ENCODE measurements around the gene MS4A4E.

DNA sequence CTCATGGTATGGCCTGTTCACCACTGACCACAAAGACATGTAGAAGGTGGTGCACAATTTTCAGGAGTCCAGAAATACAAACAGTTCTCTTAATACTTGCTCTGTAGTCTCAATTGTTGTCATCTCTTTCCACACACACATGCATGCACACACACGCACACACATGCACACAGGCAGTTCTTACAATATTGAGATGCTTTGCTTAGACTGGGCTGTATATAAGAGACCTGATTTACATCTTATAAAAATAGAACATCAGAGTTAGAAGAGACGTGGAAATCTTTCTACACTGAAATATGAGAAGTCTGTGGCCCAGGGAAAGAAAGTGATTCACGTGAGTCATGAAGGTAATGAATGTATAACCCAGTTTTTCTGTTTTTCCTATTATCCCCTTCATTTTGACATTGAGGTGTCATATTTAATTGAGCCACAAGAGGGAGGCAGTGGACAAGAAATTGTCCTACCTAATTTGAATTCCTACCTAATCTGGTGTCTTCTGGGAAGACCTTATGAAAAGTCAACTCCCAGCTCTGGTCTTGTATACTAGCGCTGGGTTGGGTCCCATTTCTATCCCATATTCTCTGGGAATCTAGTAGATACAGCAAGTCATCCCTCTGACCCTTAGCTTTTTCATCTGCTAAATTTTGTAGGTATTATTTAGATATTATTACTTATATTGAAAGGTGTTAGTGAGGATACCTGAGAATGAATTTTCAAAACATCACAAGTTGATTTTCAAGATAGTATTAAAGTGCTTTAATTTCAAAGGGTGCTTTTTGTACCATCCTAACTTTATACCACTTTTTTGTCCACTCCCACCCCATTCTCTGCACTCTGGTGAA, 22.7 kb upstream of the MS4A4E start:
- TF ChIP-seq, protein P1, sequence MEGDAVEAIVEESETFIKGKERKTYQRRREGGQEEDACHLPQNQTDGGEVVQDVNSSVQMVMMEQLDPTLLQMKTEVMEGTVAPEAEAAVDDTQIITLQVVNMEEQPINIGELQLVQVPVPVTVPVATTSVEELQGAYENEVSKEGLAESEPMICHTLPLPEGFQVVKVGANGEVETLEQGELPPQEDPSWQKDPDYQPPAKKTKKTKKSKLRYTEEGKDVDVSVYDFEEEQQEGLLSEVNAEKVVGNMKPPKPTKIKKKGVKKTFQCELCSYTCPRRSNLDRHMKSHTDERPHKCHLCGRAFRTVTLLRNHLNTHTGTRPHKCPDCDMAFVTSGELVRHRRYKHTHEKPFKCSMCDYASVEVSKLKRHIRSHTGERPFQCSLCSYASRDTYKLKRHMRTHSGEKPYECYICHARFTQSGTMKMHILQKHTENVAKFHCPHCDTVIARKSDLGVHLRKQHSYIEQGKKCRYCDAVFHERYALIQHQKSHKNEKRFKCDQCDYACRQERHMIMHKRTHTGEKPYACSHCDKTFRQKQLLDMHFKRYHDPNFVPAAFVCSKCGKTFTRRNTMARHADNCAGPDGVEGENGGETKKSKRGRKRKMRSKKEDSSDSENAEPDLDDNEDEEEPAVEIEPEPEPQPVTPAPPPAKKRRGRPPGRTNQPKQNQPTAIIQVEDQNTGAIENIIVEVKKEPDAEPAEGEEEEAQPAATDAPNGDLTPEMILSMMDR (IDR thresholded peaks at IDR 0.05; ENCODE audit: low read depth, low read length), result peak; percentile 43
- TF ChIP-seq POLR2A (IDR thresholded peaks at IDR 0.05; ENCODE audit: extremely low read depth, insufficient read length) (no peak), MYC (IDR thresholded peaks at IDR 0.05; ENCODE audit: low read depth, low read length) (no peak)
